ENCODE results near the gene ZNF438. TPM values are rescaled to one million over a fixed set of nuclear protein-coding genes. Genes with fewer than 3 reads are reported as not detected.

The ZNF438 gene
- total RNA-seq, 2 experiments from 2014 or later: 3.1 to 3.7 TPM

GRCh38 chr10:30866896-30867295 is 164.8 kb downstream of the ZNF438 start:
- no peaks in the 10 kb centered on the region for H3K9me3 Mint-ChIP-seq (ENCODE audit: low read depth)
- intact Hi-C loops (cut with DNase I, micrococcal nuclease): no loop called here
- ChIA-PET POLR2A (no interaction called here), CTCF (interaction anchor here (0.7 to 1.1 kb wide), 2 partner anchors 14 to 197 kb away, joined by 3 read pairs; no protein-coding TSS in a partner anchor)
- H3K4me1 Mint-ChIP-seq: no peaks in the 10 kb centered on the region
- no peaks in the 10 kb centered on the region for H3K36me3 Mint-ChIP-seq (ENCODE audit: low read depth)
- no peak overlapping the region for H3K4me3 Mint-ChIP-seq
- DNase-seq (no peak), ATAC-seq (no peak)
- no peaks in the 10 kb centered on the region for H3K27me3 Mint-ChIP-seq
- H3K27ac Mint-ChIP-seq: no peak overlapping the region

GRCh38 chr10:30865141-30865926 is 166.3 kb downstream of the ZNF438 start:
- Mint-ChIP-seq H3K4me1 (no peaks in the 10 kb centered on the region), H3K36me3 (ENCODE audit: low read depth) (no peaks in the 10 kb centered on the region), H3K4me3 (no peak overlapping the region), H3K9me3 (ENCODE audit: low read depth) (no peaks in the 10 kb centered on the region), H3K27me3 (no peaks in the 10 kb centered on the region), H3K27ac (no peak overlapping the region)
- intact Hi-C loops (cut with DNase I, micrococcal nuclease): no loop called here
- DNase-seq (no peak), ATAC-seq (no peak)
- CTCF ChIA-PET: no interaction called here
- POLR2A ChIA-PET: no interaction called here

GRCh38 chr10:30863516-30864210 is 168.0 kb downstream of the ZNF438 start:
- Mint-ChIP-seq H3K4me1 (no peaks in the 10 kb centered on the region), H3K9me3 (ENCODE audit: low read depth) (no peaks in the 10 kb centered on the region), H3K36me3 (ENCODE audit: low read depth) (no peaks in the 10 kb centered on the region), H3K27ac (no peak overlapping the region), H3K4me3 (no peak overlapping the region), H3K27me3 (no peaks in the 10 kb centered on the region)
- ATAC-seq (no peak), DNase-seq (no peak)
- POLR2A ChIA-PET: no interaction called here
- intact Hi-C loops (cut with DNase I, micrococcal nuclease): no loop called here
- CTCF ChIA-PET: interaction anchor here (0.6 to 0.8 kb wide), 2 partner anchors 9 to 1368 kb away, joined by 3 read pairs; no protein-coding TSS in a partner anchor

GRCh38 chr10:30862486-30862885 is 169.2 kb downstream of the ZNF438 start:
- intact Hi-C loops (cut with DNase I, micrococcal nuclease): no loop called here
- Mint-ChIP-seq H3K4me3 (no peak overlapping the region), H3K36me3 (ENCODE audit: low read depth) (no peaks in the 10 kb centered on the region), H3K4me1 (no peaks in the 10 kb centered on the region), H3K27me3 (no peaks in the 10 kb centered on the region), H3K9me3 (ENCODE audit: low read depth) (no peaks in the 10 kb centered on the region), H3K27ac (no peak overlapping the region)
- ChIA-PET CTCF (no interaction called here), POLR2A (no interaction called here)
- ATAC-seq (no peak), DNase-seq (no peak)

GRCh38 chr10:30861976-30862375 is 169.7 kb downstream of the ZNF438 start:
- Mint-ChIP-seq H3K27me3 (no peaks in the 10 kb centered on the region), H3K4me1 (no peaks in the 10 kb centered on the region), H3K36me3 (ENCODE audit: low read depth) (no peaks in the 10 kb centered on the region), H3K4me3 (no peak overlapping the region), H3K9me3 (ENCODE audit: low read depth) (no peaks in the 10 kb centered on the region), H3K27ac (no peak overlapping the region)
- ATAC-seq (no peak), DNase-seq (no peak)
- ChIA-PET CTCF (no interaction called here), POLR2A (no interaction called here)
- intact Hi-C loops (cut with DNase I, micrococcal nuclease): no loop called here

GRCh38 chr10:30861221-30861620 is 170.4 kb downstream of the ZNF438 start:
- ATAC-seq (no peak), DNase-seq (no peak)
- Mint-ChIP-seq H3K27me3 (no peaks in the 10 kb centered on the region), H3K9me3 (ENCODE audit: low read depth) (no peaks in the 10 kb centered on the region), H3K4me1 (no peaks in the 10 kb centered on the region), H3K4me3 (no peak overlapping the region), H3K27ac (no peak overlapping the region), H3K36me3 (ENCODE audit: low read depth) (no peaks in the 10 kb centered on the region)
- ChIA-PET POLR2A (no interaction called here), CTCF (no interaction called here)
- intact Hi-C loops (cut with DNase I, micrococcal nuclease): no loop called here

GRCh38 chr10:30858499-30858898 is 173.2 kb downstream of the ZNF438 start:
- no peaks in the 10 kb centered on the region for H3K36me3 Mint-ChIP-seq (ENCODE audit: low read depth)
- ATAC-seq (no peak), DNase-seq (no peak)
- no peak overlapping the region for H3K27ac Mint-ChIP-seq
- H3K4me1 Mint-ChIP-seq: peaks cover 2% of the 10 kb centered on the region
- intact Hi-C loops (cut with DNase I, micrococcal nuclease): no loop called here
- H3K4me3 Mint-ChIP-seq: no peak overlapping the region
- no peaks in the 10 kb centered on the region for H3K27me3 Mint-ChIP-seq
- CTCF ChIA-PET: interaction anchor here (0.6 to 1.0 kb wide), 2 partner anchors 11 to 361 kb away, joined by 3 to 4 read pairs; no protein-coding TSS in a partner anchor
- POLR2A ChIA-PET: no interaction called here
- no peaks in the 10 kb centered on the region for H3K9me3 Mint-ChIP-seq (ENCODE audit: low read depth)

GRCh38 chr10:30857803-30858202 is 173.9 kb downstream of the ZNF438 start:
- Mint-ChIP-seq H3K9me3 (ENCODE audit: low read depth) (no peaks in the 10 kb centered on the region), H3K4me3 (no peak overlapping the region), H3K4me1 (peaks cover 2% of the 10 kb centered on the region), H3K36me3 (ENCODE audit: low read depth) (no peaks in the 10 kb centered on the region), H3K27ac (no peak overlapping the region), H3K27me3 (no peaks in the 10 kb centered on the region)
- ATAC-seq: no peak
- CTCF ChIA-PET: no interaction called here
- no peak for DNase-seq
- intact Hi-C loops (cut with DNase I, micrococcal nuclease): no loop called here
- POLR2A ChIA-PET: no interaction called here

GRCh38 chr10:30855131-30855530 is 176.5 kb downstream of the ZNF438 start:
- CTCF ChIA-PET: interaction anchor here (0.7 to 1.4 kb wide), 2 partner anchors 9 to 11 kb away, joined by 3 read pairs; no protein-coding TSS in a partner anchor
- ATAC-seq (no peak), DNase-seq (no peak)
- Mint-ChIP-seq H3K27me3 (no peaks in the 10 kb centered on the region), H3K4me1 (peaks cover 2% of the 10 kb centered on the region), H3K4me3 (no peak overlapping the region), H3K36me3 (ENCODE audit: low read depth) (peaks cover 2% of the 10 kb centered on the region), H3K27ac (no peak overlapping the region), H3K9me3 (ENCODE audit: low read depth) (no peaks in the 10 kb centered on the region)
- intact Hi-C loops (cut with DNase I, micrococcal nuclease): no loop called here
- POLR2A ChIA-PET: no interaction called here

GRCh38 chr10:30854656-30855055 is 177.0 kb downstream of the ZNF438 start:
- ATAC-seq: no peak
- peaks cover 2% of the 10 kb centered on the region for H3K36me3 Mint-ChIP-seq (ENCODE audit: low read depth)
- H3K9me3 Mint-ChIP-seq (ENCODE audit: low read depth): no peaks in the 10 kb centered on the region

GRCh38 chr10:30853066-30853465 is 178.6 kb downstream of the ZNF438 start:
- peaks cover 2% of the 10 kb centered on the region for H3K36me3 Mint-ChIP-seq (ENCODE audit: low read depth)
- H3K27me3 Mint-ChIP-seq: no peaks in the 10 kb centered on the region
- H3K4me3 Mint-ChIP-seq: no peak overlapping the region
- peaks cover 7% of the 10 kb centered on the region for H3K4me1 Mint-ChIP-seq
- no peaks in the 10 kb centered on the region for H3K9me3 Mint-ChIP-seq (ENCODE audit: low read depth)
- ChIA-PET POLR2A (no interaction called here), CTCF (no interaction called here)
- ATAC-seq: no peak
- no peak overlapping the region for H3K27ac Mint-ChIP-seq
- no peak for DNase-seq
- intact Hi-C loops (cut with DNase I, micrococcal nuclease): no loop called here

More at GRCh38 chr10:30854656-30855055, 177.0 kb downstream of the ZNF438 start:
- Mint-ChIP-seq H3K4me1 (peaks cover 2% of the 10 kb centered on the region), H3K4me3 (no peak overlapping the region), H3K27me3 (no peaks in the 10 kb centered on the region), H3K27ac (no peak overlapping the region)
- ChIA-PET CTCF (interaction anchor here (0.7 to 1.4 kb wide), 3 partner anchors 10 to 16 kb away, joined by 3 read pairs; no protein-coding TSS in a partner anchor), POLR2A (no interaction called here)
- DNase-seq: no peak
- intact Hi-C loops (cut with DNase I, micrococcal nuclease): no loop called here

GRCh38 chr10:30850776-30851175 is 180.9 kb downstream of the ZNF438 start:
- peaks cover 2% of the 10 kb centered on the region for H3K36me3 Mint-ChIP-seq (ENCODE audit: low read depth)
- CTCF ChIA-PET: interaction anchor here (0.9 kb wide), 1 partner anchor 163 kb away, joined by 3 read pairs; no protein-coding TSS in a partner anchor

More at GRCh38 chr10:30850776-30851175, 180.9 kb downstream of the ZNF438 start:
- peaks cover 7% of the 10 kb centered on the region for H3K4me1 Mint-ChIP-seq
- H3K4me3 Mint-ChIP-seq: no peak overlapping the region
- ATAC-seq (no peak), DNase-seq (no peak)
- H3K27me3 Mint-ChIP-seq: no peaks in the 10 kb centered on the region
- POLR2A ChIA-PET: no interaction called here
- H3K9me3 Mint-ChIP-seq (ENCODE audit: low read depth): no peaks in the 10 kb centered on the region
- intact Hi-C loops (cut with DNase I, micrococcal nuclease): no loop called here
- no peak overlapping the region for H3K27ac Mint-ChIP-seq

All from activated CD4-positive, alpha-beta T cell treated with anti-CD3 and anti-CD28 coated beads for 36 hours (primary cell).